HG03342 (cell line): ENCODE results near the gene CHRNA7.
A peak's percentile ranks its signal among the peaks of the same experiment; 100 is the strongest.
"Not testable (repeated sequence)": the region's sequence is repeated elsewhere in the genome, so short reads cannot be mapped to it uniquely, and the experiment has no call there.

Source experiments
- ATAC-seq: cut with Tn5 transposase; IDR thresholded peaks from one replicate; pipeline ENCODE4 v1.9.1; 2021; ENCODE audit warnings: mild to moderate bottlenecking, moderate library complexity; ENCODE audit not compliant: unreplicated experiment

CHRNA7 gene

GRCh38 chr15:32166270-32166669 is 136.0 kb downstream of the CHRNA7 start:
- ATAC-seq = not testable (repeated sequence)

- not testable (repeated sequence) for ATAC-seq
Observed at GRCh38 chr15:32167913-32168312, 137.6 kb downstream of the CHRNA7 start.

GRCh38 chr15:32180579-32180978 is 150.3 kb downstream of the CHRNA7 start:
- not testable (repeated sequence) for ATAC-seq

GRCh38 chr15:32193780-32194179 is 163.5 kb downstream of the CHRNA7 start:
- not testable (repeated sequence) for ATAC-seq

- peak; percentile 76 for ATAC-seq
Observed at GRCh38 chr15:32196206-32196605, 165.9 kb downstream of the CHRNA7 start.

GRCh38 chr15:32198938-32199337 is 168.6 kb downstream of the CHRNA7 start:
- not testable (repeated sequence) for ATAC-seq

- not testable (repeated sequence) for ATAC-seq
Observed at GRCh38 chr15:32209081-32209480, 178.8 kb downstream of the CHRNA7 start.

GRCh38 chr15:32218666-32219065 is 188.4 kb downstream of the CHRNA7 start:
- no peak for ATAC-seq
